Prostate gland (tissue), 2 donors: Measurements from ENCODE around the gene NRF1. TPM values are rescaled to one million over a fixed set of nuclear protein-coding genes. Genes with fewer than 3 reads are reported as not detected.

Experiments used
- DNase-seq: peaks from one replicate; pipeline ENCODE4 v3.0.0-alpha.2; 2019; ENCODE audit warnings: low spot score
- H3K27ac ChIP-seq, 2 donors: fragments of 200-600 bp; sonication (generic); 2 replicates each; pipeline ENCODE4 v1.5.1; 2017 to 2019
- H3K27me3 ChIP-seq: fragments of 200-600 bp; sonication (generic); replicated peaks from 2 replicates; pipeline ENCODE4 v1.5.1; 2019; ENCODE audit not compliant: insufficient read depth
- H3K36me3 ChIP-seq, 2 donors: fragments of 200-600 bp; sonication (generic); 1 replicate in 1 of 2; 2 replicates in 1 of 2; pipeline versions ENCODE4 v1.5.1 to v1.8.1; 2017 to 2019
- H3K4me1 ChIP-seq: fragments of 200-600 bp; sonication (generic); replicated peaks from 2 replicates; pipeline ENCODE4 v1.5.1; 2019
- H3K4me3 ChIP-seq, 2 donors: fragments of 200-600 bp; sonication (generic); 2 replicates each; pipeline ENCODE4 v1.5.1; 2017 to 2019
- H3K9me3 ChIP-seq: fragments of 200-600 bp; sonication (generic); 2 replicates; pipeline ENCODE4 v1.5.1; 2017
- POLR2A ChIP-seq: fragments of 450-650 bp; IDR thresholded peaks from one replicate; pipeline ENCODE4 v1.6.1; 2016; ENCODE audit warnings: antibody characterized with exemption, mild to moderate bottlenecking
- POLR2AphosphoS5 ChIP-seq: sonication (generic); formaldehyde crosslinking; IDR thresholded peaks from one replicate; pipeline ENCODE4 v1.6.1; 2017; ENCODE audit warnings: antibody characterized with exemption
- WGBS: methylation state at CpG from one replicate; pipeline ENCODE4 v1.1.5; 2018; 5-methylcytosine and 5-hydroxymethylcytosine counted together
- intact Hi-C: fragments of 100-400 bp; cut with DNase I; formaldehyde crosslinking; loops from one replicate; pipeline ENCODE4 v1.14.2; 2022
- total RNA-seq, 2 donors: library from RNA; depleted of rRNA; stranded (reverse); fragments of >200 nt; gene quantifications; one replicate each; pipeline ENCODE4 v1.1.0, GENCODE V29; 2016
- TF ChIP-seq, protein P1 (sequence below), 4 experiments: fragments of 200-600 bp in 2 of 4; fragments of 450-650 bp in 2 of 4; sonication (generic) in 2 of 4; IDR thresholded peaks; 1 replicate in 3 of 4; 2 replicates in 1 of 4; pipeline ENCODE4 v1.5.1; 2016 to 2019; ENCODE audit warnings: antibody characterized with exemption in 4 of 4, mild to moderate bottlenecking in 2 of 4, moderate library complexity in 2 of 4

Gene NRF1
- total RNA-seq, 2 donors from 2014 or later = 22.3 to 27.0 TPM

DNA sequence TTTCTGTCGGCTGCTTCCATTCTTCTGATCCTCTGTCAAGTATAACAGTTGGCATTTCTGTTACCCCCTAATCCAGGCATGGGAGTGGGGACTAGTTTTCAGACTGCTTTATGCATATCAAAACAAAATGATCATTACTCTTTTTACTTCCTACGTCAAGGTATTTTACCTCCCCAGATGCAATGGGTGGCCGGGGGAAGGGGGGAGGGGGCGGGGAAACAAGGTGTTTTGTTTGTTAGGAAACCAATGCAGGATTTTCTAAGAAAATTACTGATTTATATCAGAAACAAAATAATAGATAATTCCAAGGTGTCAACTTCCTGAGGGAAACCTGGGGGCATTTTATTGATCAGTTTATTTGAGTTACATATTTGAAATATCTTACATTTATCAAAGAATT, 66.3 kb downstream of the NRF1 start:
- no peak overlapping the region for H3K27ac ChIP-seq
- intact Hi-C loops = no loop called here
- H3K27me3 ChIP-seq = no peaks in the 10 kb centered on the region
- WGBS = 93% methylated on average over 4 of the region's 4 CpGs
- H3K4me1 ChIP-seq = no peaks in the 10 kb centered on the region
- no peak for TF ChIP-seq POLR2A
- TF ChIP-seq, protein P1, sequence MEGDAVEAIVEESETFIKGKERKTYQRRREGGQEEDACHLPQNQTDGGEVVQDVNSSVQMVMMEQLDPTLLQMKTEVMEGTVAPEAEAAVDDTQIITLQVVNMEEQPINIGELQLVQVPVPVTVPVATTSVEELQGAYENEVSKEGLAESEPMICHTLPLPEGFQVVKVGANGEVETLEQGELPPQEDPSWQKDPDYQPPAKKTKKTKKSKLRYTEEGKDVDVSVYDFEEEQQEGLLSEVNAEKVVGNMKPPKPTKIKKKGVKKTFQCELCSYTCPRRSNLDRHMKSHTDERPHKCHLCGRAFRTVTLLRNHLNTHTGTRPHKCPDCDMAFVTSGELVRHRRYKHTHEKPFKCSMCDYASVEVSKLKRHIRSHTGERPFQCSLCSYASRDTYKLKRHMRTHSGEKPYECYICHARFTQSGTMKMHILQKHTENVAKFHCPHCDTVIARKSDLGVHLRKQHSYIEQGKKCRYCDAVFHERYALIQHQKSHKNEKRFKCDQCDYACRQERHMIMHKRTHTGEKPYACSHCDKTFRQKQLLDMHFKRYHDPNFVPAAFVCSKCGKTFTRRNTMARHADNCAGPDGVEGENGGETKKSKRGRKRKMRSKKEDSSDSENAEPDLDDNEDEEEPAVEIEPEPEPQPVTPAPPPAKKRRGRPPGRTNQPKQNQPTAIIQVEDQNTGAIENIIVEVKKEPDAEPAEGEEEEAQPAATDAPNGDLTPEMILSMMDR (IDR thresholded peaks at IDR 0.05) = no peak
- no peak for TF ChIP-seq POLR2AphosphoS5
- H3K4me3 ChIP-seq = no peak overlapping the region
- H3K9me3 ChIP-seq = no peaks in the 10 kb centered on the region
- H3K36me3 ChIP-seq = no peaks in the 10 kb centered on the region
- DNase-seq = no peak

DNA sequence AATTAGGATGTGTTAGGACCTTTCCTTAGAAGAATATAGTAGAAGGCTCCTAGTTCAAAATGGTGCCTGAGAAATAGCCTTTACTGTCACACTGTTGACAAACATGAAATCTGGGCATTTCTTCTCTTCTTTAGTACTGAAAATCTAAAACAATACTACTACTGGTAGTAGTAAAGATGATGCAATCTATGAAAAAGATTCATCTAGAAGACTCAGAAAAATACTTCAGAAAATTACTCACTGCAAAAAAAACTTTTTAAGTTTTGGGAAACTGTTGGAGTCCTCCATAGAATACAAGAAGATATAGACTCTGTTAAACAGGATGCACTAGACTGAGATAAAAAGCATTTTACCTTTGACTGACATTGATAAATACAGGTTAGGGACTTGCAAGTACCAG, 67.1 kb downstream of the NRF1 start:
- DNase-seq = no peak
- no peak overlapping the region for H3K4me3 ChIP-seq
- intact Hi-C loops = no loop called here
- no peaks in the 10 kb centered on the region for H3K27me3 ChIP-seq
- H3K36me3 ChIP-seq = no peaks in the 10 kb centered on the region
- TF ChIP-seq, protein P1 (IDR thresholded peaks at IDR 0.05) = no peak
- TF ChIP-seq POLR2A (no peak), POLR2AphosphoS5 (no peak)
- no peaks in the 10 kb centered on the region for H3K4me1 ChIP-seq
- H3K27ac ChIP-seq = no peak overlapping the region
- no peaks in the 10 kb centered on the region for H3K9me3 ChIP-seq

DNA sequence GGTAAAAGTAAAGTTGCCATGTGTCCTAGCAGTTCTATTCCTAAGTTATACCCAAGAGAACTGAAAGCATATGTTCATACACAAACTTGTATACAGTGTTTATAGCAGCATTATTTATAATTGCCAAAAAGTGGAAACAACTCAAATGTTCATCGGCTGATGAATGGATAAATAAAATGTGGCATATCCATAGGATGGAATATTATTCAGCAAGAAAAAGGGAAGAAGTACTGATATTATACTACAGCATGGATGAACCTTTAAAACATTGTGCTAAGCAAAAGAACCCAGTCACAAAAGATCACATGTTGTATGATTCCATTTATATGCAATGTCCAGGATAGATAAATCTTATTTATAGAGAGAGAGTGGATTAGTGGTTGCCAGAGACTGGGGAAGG, 68.9 kb downstream of the NRF1 start:
- intact Hi-C loops = no loop called here
- Histone ChIP-seq H3K4me3 (no peak overlapping the region), H3K27ac (no peak overlapping the region), H3K4me1 (no peaks in the 10 kb centered on the region), H3K27me3 (no peaks in the 10 kb centered on the region), H3K9me3 (no peaks in the 10 kb centered on the region), H3K36me3 (no peaks in the 10 kb centered on the region)
- WGBS = 97% methylated on average over 1 of the region's 1 CpG
- no peak for TF ChIP-seq POLR2AphosphoS5
- DNase-seq = no peak

DNA sequence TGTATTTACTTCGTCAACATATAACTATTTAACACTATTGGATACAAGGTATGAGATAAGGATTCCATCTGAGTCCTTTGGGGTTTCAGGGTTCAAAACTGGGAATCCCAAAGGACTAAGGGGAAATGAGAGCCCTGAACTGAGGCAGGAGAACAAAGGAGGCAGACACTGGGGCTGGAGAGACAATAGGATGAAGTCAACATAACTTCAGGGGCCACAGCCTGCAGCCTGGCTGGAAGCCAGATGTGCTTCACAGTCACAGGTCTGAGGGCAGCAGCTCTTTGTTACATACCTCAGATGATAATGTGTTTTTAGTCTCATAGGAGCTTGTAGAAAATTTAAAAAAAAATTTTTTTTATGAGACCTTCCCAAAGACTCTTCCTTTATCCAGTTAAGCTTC, 73.3 kb downstream of the NRF1 start:
- Histone ChIP-seq H3K36me3 (no peaks in the 10 kb centered on the region), H3K27ac (no peak overlapping the region), H3K27me3 (no peaks in the 10 kb centered on the region), H3K9me3 (no peaks in the 10 kb centered on the region), H3K4me1 (no peaks in the 10 kb centered on the region), H3K4me3 (no peak overlapping the region)
- TF ChIP-seq POLR2AphosphoS5 = no peak
- TF ChIP-seq POLR2A = no peak
- TF ChIP-seq, protein P1 (IDR thresholded peaks at IDR 0.05) = no peak
- 96% methylated on average over 1 of the region's 1 CpG for WGBS
- DNase-seq = no peak
- intact Hi-C loops = no loop called here

DNA sequence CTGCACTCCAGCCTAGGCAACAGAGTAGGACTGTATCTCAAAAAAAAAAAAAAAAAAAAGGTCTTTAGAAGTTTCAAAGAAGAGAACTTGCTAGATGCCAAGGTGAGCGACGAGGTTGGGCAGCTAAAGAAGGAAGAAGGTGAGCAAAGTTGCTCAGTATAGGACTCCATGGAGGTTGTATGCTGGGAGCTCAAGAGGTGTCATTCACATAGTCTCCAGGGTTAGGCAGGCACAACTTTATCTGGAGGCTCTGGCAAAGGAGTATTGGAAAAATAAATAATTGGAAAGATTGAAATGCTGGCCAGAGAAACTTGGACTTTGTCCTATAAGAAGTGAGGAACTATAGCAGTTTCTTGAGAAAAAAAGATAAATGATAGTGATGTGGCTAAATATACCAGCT, 74.5 kb downstream of the NRF1 start:
- 98% methylated on average over 2 of the region's 2 CpGs for WGBS
- H3K36me3 ChIP-seq = no peaks in the 10 kb centered on the region

More for the DNA sequence above, 74.5 kb downstream of the NRF1 start:
- intact Hi-C loops = no loop called here
- no peak for DNase-seq
- Histone ChIP-seq H3K27ac (no peak overlapping the region), H3K9me3 (no peaks in the 10 kb centered on the region), H3K4me1 (no peaks in the 10 kb centered on the region), H3K4me3 (no peak overlapping the region), H3K27me3 (no peaks in the 10 kb centered on the region)
- TF ChIP-seq POLR2AphosphoS5 = no peak
- TF ChIP-seq, protein P1 (IDR thresholded peaks at IDR 0.05) = no peak
- no peak for TF ChIP-seq POLR2A
